IPS DF 4.7 (cell line): ENCODE results near the gene PGK1.

ENCODE experiments used
- DNase-seq: peaks from one replicate; pipeline ENCODE4 v3.0.0-alpha.2; 2013; ENCODE audit warnings: low spot score; ENCODE audit errors: extremely low read depth

Gene PGK1

GRCh38 chrX:78165425-78165824 lies 61.4 kb downstream of the PGK1 start:
- no peak for DNase-seq

DNA sequence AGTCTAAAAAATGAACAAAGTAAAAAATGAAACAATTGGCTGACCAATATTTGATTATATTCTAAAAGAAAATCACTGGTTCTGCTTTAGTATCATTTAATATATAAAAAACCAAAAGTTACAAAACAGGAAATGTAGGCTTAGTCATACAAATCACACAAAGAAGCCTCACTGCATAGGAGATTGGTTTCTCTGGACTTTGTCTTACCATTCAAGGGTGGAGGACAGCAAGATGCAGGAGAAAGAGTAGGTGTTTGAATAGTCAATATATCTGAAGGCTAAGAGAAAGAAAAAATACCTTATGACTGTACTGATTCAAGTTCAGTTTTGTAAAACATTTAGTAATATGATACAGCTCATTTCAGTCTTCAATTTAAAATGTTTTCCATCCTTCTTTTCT lies 64.0 kb downstream of the PGK1 start:
- DNase-seq: no peak
